Measurements from ENCODE around the gene CNPPD1. TPM values are rescaled to one million over a fixed set of nuclear protein-coding genes. Genes with fewer than 3 reads are reported as not detected.

Gene CNPPD1
- total and polyA plus RNA-seq, 7 donors, result 58.5 to 81.5 (median 71.7) TPM

- no peak overlapping the region for H3K4me3 ChIP-seq
- H3K9me3 ChIP-seq, result no peaks in the 10 kb centered on the region
- TF ChIP-seq CTCF (IDR thresholded peaks at IDR 0.05), result no peak
- intact Hi-C loops (cut with DNase I), result no loop called here
- peaks cover 11% of the 10 kb centered on the region for H3K4me1 ChIP-seq
- ATAC-seq (no peak), DNase-seq (no peak)
- H3K27me3 ChIP-seq (ENCODE audit: insufficient read depth in 3 of 3, low read length in 2 of 3), result no peaks in the 10 kb centered on the region
- WGBS, 3 donors, result 88 to 92% (median 89%) methylated on average over 5 of the region's 5 CpGs
- peaks cover 6 to 65% of the 10 kb centered on the region in 2 donors for H3K36me3 ChIP-seq (ENCODE audit: insufficient read depth in 1 of 2, low read depth in 1 of 2)
- H3K27ac ChIP-seq, result no peak overlapping the region
Observed at GRCh38 chr2:219180961-219181360, 4.2 kb upstream of the CNPPD1 start.

- H3K4me1 ChIP-seq, result peaks cover 22% of the 10 kb centered on the region
- no peak for TF ChIP-seq CTCF (IDR thresholded peaks at IDR 0.05)
- intact Hi-C loops (cut with DNase I), result loop anchor here (5.0 to 10.0 kb wide), 4 partner anchors 37 to 785 kb away; partner anchors contain the start of genes ABCB6 (in 1 of the 2), CHPF (in 1 of the 2), CTDSP1 (in 1 of the 2) and TMEM198 (in 1 of the 2)
- WGBS, 3 donors, result 95 to 97% (median 95%) methylated on average over 9 of the region's 9 CpGs
- no peaks in the 10 kb centered on the region for H3K27me3 ChIP-seq (ENCODE audit: insufficient read depth in 3 of 3, low read length in 2 of 3)
- peaks cover 6 to 64% of the 10 kb centered on the region in 2 donors for H3K36me3 ChIP-seq (ENCODE audit: insufficient read depth in 1 of 2, low read depth in 1 of 2)
- DNase-seq (no peak), ATAC-seq (no peak)
- H3K9me3 ChIP-seq, result no peaks in the 10 kb centered on the region
- H3K27ac ChIP-seq, result no peak overlapping the region
- peak overlapping the region; percentile 100 for H3K4me3 ChIP-seq
Observed at GRCh38 chr2:219179601-219180465, 3.1 kb upstream of the CNPPD1 start.

- intact Hi-C loops (cut with DNase I), result loop anchor here (1.0 to 10.0 kb wide), 5 partner anchors 28 to 784 kb away; partner anchors contain the start of genes ABCB6 (in 1 of the 2), CHPF (in 1 of the 2), CTDSP1 (in 1 of the 2) and TMEM198 (in 1 of the 2)
Observed at GRCh38 chr2:219178377-219179175, 1.9 kb upstream of the CNPPD1 start.

More at GRCh38 chr2:219178377-219179175, 1.9 kb upstream of the CNPPD1 start:
- H3K27me3 ChIP-seq (ENCODE audit: insufficient read depth in 3 of 3, low read length in 2 of 3), result no peaks in the 10 kb centered on the region
- no peaks in the 10 kb centered on the region for H3K9me3 ChIP-seq
- peak overlapping the region; percentile 100 for H3K4me3 ChIP-seq
- H3K4me1 ChIP-seq, result peaks cover 31% of the 10 kb centered on the region
- peak in 1 of 4 donors; percentile 6 for ATAC-seq
- peaks cover 3 to 67% of the 10 kb centered on the region in 2 donors for H3K36me3 ChIP-seq (ENCODE audit: insufficient read depth in 1 of 2, low read depth in 1 of 2)
- DNase-seq, result peak in 1 of 2 donors; percentile 56
- 3 to 8% (median 4%) methylated on average over 24 to 45 of the region's 45 CpGs for WGBS, 3 donors
- peak overlapping the region; percentile 87 for H3K27ac ChIP-seq
- TF ChIP-seq CTCF (IDR thresholded peaks at IDR 0.05), result no peak
